GM12801 (cell line): ENCODE measurements around the gene FHIT.

Source experiments
- TF ChIP-seq, protein P1 (sequence below): IDR thresholded peaks from one replicate; pipeline ENCODE4 v1.5.1; 2011; ENCODE audit warnings: control low read depth; ENCODE audit not compliant: insufficient read length; ENCODE audit errors: extremely low read depth

FHIT gene

DNA sequence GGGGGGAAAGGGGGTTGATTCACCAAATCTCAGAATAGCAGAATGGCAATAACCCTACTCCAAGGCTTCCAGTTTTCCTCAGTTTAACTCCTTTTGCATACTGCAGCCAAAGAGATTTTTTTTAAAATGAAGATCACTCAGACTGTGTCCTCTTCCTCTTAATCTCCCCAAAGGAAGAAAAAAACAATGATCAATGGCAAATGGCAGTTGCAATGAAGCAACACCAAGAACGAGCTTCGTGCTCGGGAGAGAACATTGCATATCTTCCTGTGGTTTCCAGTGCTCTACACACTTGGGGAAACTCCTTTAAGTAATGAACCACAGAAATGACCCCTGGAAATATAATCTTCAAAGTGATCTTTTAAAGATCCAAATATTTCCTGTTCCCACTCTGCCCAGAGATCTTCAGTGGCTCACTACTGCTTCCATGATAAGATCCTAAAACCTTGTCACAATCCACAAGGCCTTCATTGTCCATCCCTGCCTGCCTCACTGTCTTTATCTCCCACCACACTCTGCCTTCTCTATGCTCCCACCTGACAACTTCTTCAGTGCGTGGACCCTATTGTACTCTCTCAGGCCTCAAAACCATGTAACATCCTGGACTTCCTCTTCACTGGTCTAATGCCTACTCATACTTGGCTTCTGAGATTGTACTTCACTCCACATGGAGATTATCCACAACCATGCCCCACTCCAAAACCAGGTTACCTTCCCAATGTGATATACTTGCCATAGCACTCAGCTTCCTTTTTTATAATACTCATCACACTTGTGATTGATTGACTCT is 394.8 kb downstream of the FHIT start:
- TF ChIP-seq, protein P1, sequence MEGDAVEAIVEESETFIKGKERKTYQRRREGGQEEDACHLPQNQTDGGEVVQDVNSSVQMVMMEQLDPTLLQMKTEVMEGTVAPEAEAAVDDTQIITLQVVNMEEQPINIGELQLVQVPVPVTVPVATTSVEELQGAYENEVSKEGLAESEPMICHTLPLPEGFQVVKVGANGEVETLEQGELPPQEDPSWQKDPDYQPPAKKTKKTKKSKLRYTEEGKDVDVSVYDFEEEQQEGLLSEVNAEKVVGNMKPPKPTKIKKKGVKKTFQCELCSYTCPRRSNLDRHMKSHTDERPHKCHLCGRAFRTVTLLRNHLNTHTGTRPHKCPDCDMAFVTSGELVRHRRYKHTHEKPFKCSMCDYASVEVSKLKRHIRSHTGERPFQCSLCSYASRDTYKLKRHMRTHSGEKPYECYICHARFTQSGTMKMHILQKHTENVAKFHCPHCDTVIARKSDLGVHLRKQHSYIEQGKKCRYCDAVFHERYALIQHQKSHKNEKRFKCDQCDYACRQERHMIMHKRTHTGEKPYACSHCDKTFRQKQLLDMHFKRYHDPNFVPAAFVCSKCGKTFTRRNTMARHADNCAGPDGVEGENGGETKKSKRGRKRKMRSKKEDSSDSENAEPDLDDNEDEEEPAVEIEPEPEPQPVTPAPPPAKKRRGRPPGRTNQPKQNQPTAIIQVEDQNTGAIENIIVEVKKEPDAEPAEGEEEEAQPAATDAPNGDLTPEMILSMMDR, result no peak

DNA sequence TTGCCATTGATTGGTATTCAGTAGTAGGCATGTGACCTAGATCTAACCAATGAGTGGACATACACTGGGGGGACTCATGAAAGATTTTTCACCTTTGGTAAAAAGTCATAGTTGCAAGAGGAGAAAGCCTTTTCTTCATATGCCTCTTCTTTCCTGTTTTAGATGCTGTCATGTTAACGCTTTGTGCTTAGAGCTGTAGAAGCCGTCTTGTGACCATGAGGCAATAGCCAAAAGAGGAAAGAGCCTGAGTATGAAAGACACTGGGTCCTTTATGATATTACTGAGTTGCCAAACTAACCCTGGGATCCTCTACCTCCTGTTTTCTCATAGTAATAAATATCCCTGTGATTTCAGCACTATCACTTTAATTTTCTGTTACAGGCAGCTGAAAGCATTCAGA is 396.0 kb downstream of the FHIT start:
- TF ChIP-seq, protein P1, result no peak

DNA sequence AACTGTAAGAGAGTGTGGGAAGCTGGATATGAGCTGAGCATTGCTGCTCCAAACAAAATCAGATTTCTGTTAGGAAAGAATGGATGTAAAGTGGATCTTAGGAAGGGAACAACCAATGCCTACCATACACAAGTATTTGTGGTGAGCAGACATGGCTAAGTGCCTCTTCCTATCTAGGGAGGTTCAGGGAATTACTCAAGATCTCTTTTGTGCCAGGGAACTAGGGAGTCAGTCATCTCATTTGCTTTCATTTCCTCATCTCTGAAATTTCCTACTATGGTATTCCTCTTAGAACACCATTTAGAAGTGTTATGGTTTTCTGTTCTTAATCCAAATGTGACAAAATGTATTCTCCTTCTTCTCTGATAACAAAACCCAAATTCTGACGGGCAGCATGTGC is 396.5 kb downstream of the FHIT start:
- TF ChIP-seq, protein P1, result no peak

DNA sequence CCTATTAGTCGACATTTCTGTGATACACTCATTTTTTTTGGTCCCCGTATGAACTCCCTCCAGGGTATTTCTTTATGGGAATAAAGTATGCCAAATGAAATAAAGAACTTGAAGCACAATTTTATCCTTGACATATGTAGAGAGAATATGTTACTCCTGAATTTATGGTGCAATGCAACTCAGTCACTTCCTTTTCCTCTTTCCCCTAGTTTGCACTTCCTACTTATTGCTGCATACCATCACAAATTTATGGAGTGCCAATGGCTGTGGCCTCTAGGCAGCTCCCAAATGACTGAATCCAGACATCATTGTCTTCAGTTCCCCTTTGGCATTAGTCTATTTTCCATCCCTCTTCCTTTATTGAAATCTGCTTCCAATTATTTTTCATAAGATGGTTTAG is 403.5 kb downstream of the FHIT start:
- TF ChIP-seq, protein P1, result no peak

DNA sequence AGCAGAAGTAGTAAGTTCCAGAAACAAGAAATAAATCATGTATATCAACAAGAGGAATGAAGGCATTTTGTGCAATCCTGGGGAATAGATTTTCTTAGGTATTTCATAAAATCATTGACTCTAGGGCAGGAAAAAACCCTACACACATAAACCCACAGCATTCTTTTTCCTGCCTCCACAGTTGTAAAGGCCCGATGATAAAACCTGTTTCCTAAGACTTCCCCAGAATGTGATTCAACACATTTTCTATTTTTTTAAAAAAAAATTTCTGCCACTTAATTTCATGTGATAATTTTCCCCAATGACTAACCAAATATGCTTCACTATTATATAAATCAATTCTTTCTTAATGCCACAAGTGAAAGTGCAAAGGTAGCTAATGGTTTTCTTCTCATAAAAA is 407.0 kb downstream of the FHIT start:
- TF ChIP-seq, protein P1, result no peak

DNA sequence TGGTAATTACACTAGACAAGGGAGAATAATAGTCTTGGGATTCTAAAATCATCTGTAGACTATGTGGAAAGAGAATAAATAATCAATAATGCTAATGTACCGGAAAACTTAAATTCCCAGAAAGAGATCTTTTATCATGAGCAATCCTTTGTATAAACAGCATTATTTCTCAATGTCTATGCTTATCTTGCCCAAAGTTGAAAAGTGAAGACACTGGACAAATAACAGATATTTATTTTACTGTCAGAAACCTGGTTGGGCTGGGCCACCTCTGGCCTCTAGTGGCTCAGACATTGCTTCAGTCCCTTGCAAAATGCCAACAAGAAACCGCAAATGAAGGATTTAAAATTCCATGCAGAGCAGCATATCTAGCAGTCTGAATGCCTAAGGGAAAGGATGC is 409.9 kb downstream of the FHIT start:
- TF ChIP-seq, protein P1, result no peak

DNA sequence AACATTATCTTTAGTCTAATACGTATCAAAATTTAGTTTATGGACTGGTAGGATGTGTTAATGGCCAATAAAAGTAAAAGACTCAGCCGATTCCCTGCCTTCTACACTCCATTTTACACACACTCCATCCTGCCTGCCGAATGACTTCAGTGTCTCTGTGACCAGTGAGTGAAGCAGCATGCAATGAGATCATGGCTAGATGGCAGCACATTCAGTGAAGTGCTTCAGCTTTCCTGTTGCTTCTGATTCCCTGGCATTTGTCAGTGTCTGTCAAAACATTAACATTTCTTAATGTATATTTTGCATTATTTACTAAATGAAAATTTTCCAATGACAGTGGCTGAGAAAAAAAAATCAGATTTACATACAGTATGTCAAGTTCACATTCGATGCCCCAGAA is 412.0 kb downstream of the FHIT start:
- TF ChIP-seq, protein P1, result no peak
